Measurements from ENCODE around the gene PLA2G15.

- TF ChIP-seq CTCF (IDR thresholded peaks at IDR 0.05) (no peak), EP300 (IDR thresholded peaks at IDR 0.05) (no peak), POLR2A (IDR thresholded peaks at IDR 0.05; ENCODE audit: low read depth) (peak; percentile 17), POLR2AphosphoS5 (IDR thresholded peaks at IDR 0.05) (no peak)
Measured at GRCh38 chr16:68246666-68247065, 1.5 kb downstream of the PLA2G15 start.

Data from esophagus muscularis mucosa (tissue), 4 donors.